Stimulated activated CD8-positive, alpha-beta memory T cell treated with anti-CD3 and anti-CD28 coated beads, Interleukin-15, amount 100 ng/mL, for 4 hours (primary cell): ENCODE data around the gene GIPR.
"Not testable (repeated sequence)": the region's sequence is repeated elsewhere in the genome, so short reads cannot be mapped to it uniquely, and the experiment has no call there.

ENCODE experiments used
- DNase-seq, 2 donors: peaks; one replicate each; pipeline ENCODE4 v3.0.0-alpha.2; 2020; ENCODE audit warnings: low read depth in 2 of 2

GIPR gene

GRCh38 chr19:45691516-45692186 lies 23.6 kb downstream of the GIPR start, which contains the start of gene SNRPD2:
TSS of gene SNRPD2 (minus strand) at chr19:45691953. CDS start at chr19:45691888, 65 bp downstream.
- peak; percentile 86 to 88 for DNase-seq

- DNase-seq = peak; percentile 92 to 97
Observed at GRCh38 chr19:45692187-45693105, 24.4 kb downstream of the GIPR start, which contains the start of gene QPCTL. TSS of gene QPCTL (plus strand) at chr19:45692666. CDS start at chr19:45692704, 38 bp downstream.

GRCh38 chr19:45693106-45693788 lies 25.2 kb downstream of the GIPR start:
- peak in 1 of 2 donors; percentile 53 for DNase-seq

GRCh38 chr19:45701676-45702075 lies 33.7 kb downstream of the GIPR start:
- no peak for DNase-seq

GRCh38 chr19:45705115-45705514 lies 37.1 kb downstream of the GIPR start:
- no peak for DNase-seq

- DNase-seq = no peak
Observed at GRCh38 chr19:45705710-45706415, 37.8 kb downstream of the GIPR start.

GRCh38 chr19:45710356-45711130 lies 42.5 kb downstream of the GIPR start:
- DNase-seq = no peak

GRCh38 chr19:45711851-45712698 lies 44.1 kb downstream of the GIPR start:
- no peak for DNase-seq

- no peak for DNase-seq
Observed at GRCh38 chr19:45712699-45713067, 44.7 kb downstream of the GIPR start.

- no peak for DNase-seq
Observed at GRCh38 chr19:45713141-45713540, 45.1 kb downstream of the GIPR start.

GRCh38 chr19:45715139-45715538 lies 47.1 kb downstream of the GIPR start:
- DNase-seq = no peak

GRCh38 chr19:45716359-45717130 lies 48.5 kb downstream of the GIPR start:
- no peak for DNase-seq

GRCh38 chr19:45717131-45717982 lies 49.3 kb downstream of the GIPR start:
- DNase-seq = peak; percentile 96 to 97

GRCh38 chr19:45717983-45718650 lies 50.1 kb downstream of the GIPR start:
- no peak for DNase-seq

GRCh38 chr19:45720065-45720464 lies 52.0 kb downstream of the GIPR start:
- not testable (repeated sequence) for DNase-seq

GRCh38 chr19:45728683-45729082 lies 60.7 kb downstream of the GIPR start:
- DNase-seq = not testable (repeated sequence)

- no peak for DNase-seq
Observed at GRCh38 chr19:45729800-45730290, 61.8 kb downstream of the GIPR start.
